GM18520 (cell line): Measurements from ENCODE around the gene GPR183.

Experiments
- ATAC-seq: cut with Tn5 transposase; IDR thresholded peaks from one replicate; pipeline ENCODE4 v1.9.1; 2021; ENCODE audit not compliant: unreplicated experiment

GPR183 gene

DNA sequence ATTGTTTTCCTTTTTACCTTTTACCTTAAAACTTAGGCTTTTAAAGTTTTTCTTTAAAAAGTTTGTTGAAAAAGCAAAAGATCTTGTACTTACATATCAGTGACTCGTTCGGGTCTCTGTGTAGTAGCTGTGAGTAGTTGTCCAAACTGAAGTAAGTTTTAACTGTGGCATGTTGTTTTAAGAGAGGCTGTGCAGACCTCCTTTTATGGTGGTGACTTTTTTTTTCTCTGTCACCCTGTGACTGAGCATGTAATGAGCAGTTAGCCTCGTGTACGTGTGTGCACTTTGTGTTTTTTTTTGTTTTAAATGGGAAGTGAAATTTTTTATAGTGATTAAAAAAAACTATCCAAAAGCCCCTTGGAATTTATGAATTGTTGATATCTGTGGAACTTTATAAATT lies at the start of gene GPR183:
Gene GPR183, minus strand, starts transcription at position 153 of the 400 bp plus-strand sequence. CDS start 11,254 bp downstream, outside the sequence.
- no peak for ATAC-seq

- ATAC-seq = peak; percentile 40
These were observed 49.3 kb upstream of the GPR183 start for GRCh38 chr13:99356262-99357091.

DNA sequence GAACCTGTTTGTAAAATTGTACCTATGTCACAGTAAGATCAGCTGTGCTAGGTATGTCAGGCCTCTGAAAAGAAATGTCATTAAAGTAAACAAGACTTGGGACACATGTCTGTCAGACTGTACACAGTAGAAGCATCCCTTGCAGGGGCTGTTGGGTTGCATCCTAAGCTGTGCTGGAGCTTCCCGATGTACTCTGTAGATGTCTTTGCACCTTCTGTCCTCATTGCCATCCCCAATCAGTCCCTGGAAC lies 48.7 kb upstream of the GPR183 start:
- no peak for ATAC-seq

GRCh38 chr13:99355267-99356011 lies 48.2 kb upstream of the GPR183 start:
- ATAC-seq = no peak

DNA sequence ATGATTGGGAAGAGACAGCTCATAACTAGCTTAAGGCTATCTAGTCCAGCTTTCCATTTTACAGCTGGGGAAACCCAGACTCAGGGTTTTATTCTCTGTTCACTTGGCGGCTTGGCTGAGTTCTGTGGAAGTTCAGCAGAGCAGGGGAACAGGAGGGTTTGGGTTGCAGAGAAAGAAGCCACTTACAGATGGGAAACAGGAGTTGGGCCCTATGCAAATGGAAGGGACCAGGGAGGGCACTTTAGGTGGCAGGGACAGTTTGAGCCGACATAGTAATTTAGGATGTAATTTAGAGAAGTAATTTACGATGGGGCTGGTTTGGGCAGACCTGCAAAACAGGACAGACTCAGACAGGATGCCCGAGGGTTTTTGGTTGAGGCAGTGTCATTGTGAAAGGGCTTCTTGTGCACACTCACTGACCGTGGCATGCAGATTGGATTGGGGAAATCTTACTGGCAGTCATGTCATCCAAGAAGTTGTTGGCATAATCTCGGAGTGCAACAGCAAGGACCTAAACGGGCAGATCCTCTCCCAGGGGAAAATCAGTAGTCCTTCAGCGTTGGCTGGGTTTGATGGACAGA lies 47.3 kb upstream of the GPR183 start:
- peak; percentile 23 for ATAC-seq

DNA sequence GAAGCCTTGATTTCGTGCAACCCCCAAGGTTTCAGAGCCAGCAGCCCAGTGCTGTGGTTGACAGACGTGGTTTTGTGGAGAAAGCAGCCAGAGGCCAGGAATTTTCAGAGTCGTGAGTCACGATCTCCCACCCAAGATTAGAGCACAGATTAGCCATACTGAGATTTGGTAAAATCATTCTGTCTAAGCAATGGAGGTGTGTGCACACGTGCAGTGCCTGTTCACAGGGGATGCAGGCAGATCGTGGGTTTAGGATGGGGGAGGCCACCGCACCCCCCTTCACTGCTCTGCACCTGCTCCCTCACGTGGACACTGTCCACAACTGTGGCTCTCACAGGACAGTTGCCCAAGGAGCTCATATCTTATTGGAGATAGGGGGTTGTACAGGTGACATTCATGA lies 46.6 kb upstream of the GPR183 start:
- ATAC-seq = no peak

- ATAC-seq = no peak
These were observed 46.0 kb upstream of the GPR183 start for GRCh38 chr13:99353246-99353600.

- ATAC-seq = no peak
These were observed 45.4 kb upstream of the GPR183 start for GRCh38 chr13:99352351-99353245.

DNA sequence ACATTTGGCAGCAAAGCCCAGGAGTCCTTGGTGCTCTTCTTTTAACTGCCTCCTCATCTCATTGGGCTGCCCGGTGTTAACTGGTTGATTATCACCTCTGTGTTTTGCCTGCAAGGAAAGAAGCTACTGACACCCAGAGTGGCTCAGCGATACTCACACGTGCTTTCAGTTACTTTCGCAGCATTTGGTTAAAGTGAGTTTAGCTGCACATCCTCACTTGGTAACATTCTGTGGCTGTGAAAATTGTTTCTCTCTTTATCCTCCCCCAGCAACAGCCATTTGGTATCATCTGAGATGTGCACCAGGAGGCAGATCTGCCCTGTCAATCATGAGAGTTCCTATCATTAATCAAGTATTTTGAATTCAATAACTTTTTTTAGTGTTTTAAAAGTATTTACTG lies 44.6 kb upstream of the GPR183 start:
- ATAC-seq = peak; percentile 32

GRCh38 chr13:99350191-99350590 lies 43.0 kb upstream of the GPR183 start:
- no peak for ATAC-seq

DNA sequence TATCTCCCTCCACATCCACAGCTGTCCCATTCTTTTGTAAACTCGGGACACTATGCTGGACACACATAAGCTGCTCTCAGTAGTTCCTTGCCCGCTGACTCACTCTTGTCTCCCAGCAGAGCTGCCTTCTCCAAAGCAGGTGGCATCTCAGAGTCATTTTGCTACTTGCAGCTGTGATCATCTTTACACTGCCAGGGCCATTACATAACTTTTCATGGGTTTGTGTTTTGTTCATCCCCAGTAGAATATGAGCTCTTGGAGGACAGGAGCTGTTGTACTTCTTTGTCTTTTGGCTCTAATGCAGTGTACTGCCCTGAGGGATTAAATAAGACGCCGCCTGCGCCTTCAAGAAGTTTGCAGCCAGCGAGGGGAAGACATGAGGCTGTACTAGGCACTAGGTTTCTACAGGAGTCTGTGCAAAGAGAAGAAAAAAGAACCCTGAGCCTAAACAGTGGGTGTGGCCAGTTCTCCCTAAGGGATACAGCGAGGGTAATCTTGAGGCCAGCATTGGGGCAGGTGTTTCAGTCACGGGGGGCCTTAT lies 40.8 kb upstream of the GPR183 start:
- peak; percentile 57 for ATAC-seq

DNA sequence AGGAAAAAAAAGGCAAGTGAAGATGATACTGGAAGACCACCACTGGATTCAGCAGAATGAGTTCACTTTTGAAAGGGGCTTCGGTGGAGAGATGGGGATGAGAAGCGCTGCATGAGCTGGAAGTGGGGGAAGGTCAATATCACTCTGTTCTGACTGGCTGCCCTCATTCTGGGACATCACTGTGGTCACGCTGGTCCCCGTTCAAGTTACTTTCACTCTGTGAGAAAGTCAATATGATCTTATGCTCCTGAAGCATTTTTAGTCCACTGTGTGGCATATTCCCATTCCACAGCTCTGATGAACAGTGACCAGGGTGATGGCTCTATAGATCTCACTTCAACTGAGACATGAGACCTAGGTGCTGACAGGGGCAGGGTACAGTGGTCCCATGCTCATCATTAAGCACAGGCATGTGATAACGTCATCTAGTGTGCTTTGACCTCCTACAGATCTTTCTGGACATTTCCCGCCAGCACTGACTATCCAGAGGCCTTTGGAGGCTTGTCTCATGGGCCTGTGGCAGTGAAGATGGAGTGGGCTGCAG lies 40.2 kb upstream of the GPR183 start:
- ATAC-seq = peak; percentile 3

GRCh38 chr13:99346335-99347042 lies 39.3 kb upstream of the GPR183 start:
- ATAC-seq = no peak

GRCh38 chr13:99345345-99345744 lies 38.1 kb upstream of the GPR183 start:
- no peak for ATAC-seq

DNA sequence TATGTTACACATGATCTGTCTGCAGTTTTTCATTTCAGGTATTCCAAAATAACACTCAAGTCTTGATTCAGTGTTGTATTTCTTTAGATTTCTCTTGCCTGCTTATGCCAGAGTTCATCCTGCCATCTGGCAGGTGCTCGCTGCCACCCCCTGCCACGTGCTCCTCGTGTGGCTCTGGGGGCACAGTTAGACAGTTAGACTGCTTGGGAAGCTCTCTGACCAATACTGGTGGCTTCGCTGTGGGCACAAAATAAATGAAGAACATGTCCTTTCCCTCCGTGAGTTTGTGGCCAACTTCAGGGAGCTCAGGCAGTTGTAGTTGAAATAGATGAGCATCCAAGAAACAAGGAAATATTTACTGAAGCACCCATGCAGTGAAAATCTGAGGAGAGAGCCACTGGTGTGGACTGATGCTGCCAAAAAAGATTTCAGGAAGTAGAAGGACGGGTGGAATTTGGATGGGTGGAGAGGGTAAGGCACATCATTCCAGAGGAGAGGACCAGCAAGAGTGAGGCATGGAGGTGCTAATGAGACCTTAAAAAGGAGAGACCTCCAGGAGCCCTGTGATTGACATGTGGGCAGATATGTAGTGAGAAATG lies 37.5 kb upstream of the GPR183 start:
- ATAC-seq = no peak

DNA sequence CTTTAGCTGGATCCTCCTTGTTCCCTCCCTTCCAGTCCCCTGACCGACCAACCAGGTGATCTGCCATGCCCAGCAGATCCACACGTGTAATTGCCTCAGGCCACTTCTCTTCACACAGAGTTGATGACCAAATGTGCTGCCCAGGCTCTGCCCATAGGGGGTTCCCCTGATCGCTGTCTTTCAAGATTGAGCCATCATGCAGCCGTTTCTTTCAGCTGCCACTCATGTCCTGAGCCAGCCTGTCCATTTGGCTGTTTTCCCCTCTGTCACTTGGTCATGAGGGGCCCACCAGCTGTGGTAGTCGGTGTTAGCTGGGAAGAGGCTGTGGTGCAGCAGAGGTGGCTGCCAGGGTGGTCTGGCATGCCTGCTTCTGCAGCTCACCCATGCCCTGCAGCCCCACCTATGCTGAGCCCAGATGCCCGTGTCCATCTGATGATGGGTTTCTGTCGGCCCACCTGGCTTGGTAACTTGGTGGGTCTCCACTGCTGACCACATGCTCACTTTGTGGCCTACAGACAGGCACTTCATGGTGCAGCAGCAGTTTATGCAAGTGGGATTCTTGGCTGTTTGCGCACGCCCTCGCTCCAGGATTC lies 35.6 kb upstream of the GPR183 start:
- no peak for ATAC-seq

GRCh38 chr13:99341969-99342722 lies 34.9 kb upstream of the GPR183 start:
- ATAC-seq = no peak

DNA sequence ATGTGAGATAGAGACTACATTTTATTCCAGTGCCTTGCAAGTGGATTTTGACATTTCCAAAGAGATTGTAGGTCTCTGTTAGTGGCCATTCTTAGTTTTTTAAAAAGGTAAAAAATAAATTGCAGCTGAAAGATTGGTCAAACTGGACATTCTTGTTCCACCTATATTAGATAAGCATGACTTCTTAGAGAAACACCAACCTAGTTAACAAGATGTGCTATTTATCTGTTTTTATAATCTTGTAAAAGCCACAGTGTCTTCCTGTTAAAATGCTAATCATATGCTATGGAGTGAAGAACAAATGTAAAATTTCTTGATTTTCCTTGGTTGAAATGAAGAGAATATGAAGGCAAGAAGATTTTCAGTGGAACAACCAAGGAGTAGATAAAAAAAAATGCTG lies 33.4 kb upstream of the GPR183 start:
- no peak for ATAC-seq
